SU-DHL-6 (cell line): ENCODE data around the gene ATP6V0D1.

Experiments
- H2AFZ ChIP-seq: fragments of 200-600 bp; sonication (generic); 2 replicates; pipeline ENCODE4 v1.6.1; 2014; ENCODE audit warnings: low read depth, mild to moderate bottlenecking, moderate library complexity, mixed read lengths, antibody characterized with exemption, low read length; ENCODE audit not compliant: severe bottlenecking
- H3F3A ChIP-seq: fragments of 200-600 bp; shearing (Covaris generic); 2 replicates; pipeline ENCODE4 v1.6.0; 2016; ENCODE audit warnings: antibody characterized with exemption, mild to moderate bottlenecking; ENCODE audit not compliant: insufficient read depth
- H3K27ac ChIP-seq: fragments of 200-600 bp; sonication (generic); 2 replicates; pipeline ENCODE4 v1.5.1; 2016; ENCODE audit warnings: low read depth, mild to moderate bottlenecking, low read length, moderate library complexity, mixed read lengths
- H3K27me3 ChIP-seq: fragments of 200-600 bp; sonication (generic), shearing (Covaris generic); 2 replicates; pipeline ENCODE4 v1.6.0; 2014; ENCODE audit warnings: mild to moderate bottlenecking, low read length
- H3K36me3 ChIP-seq: fragments of 200-600 bp; sonication (generic); 2 replicates; pipeline ENCODE4 v1.6.1; 2014; ENCODE audit warnings: mild to moderate bottlenecking, low read length, mixed read lengths
- H3K4me2 ChIP-seq: fragments of 300-600, 200-600 bp; shearing (Covaris generic), sonication (generic); 2 replicates; pipeline ENCODE4 v1.6.0; 2014; ENCODE audit warnings: low read length, low read depth, mild to moderate bottlenecking; ENCODE audit not compliant: poor library complexity, severe bottlenecking
- H3K4me3 ChIP-seq: fragments of 200-600 bp; sonication (generic); 2 replicates; pipeline ENCODE4 v1.5.1; 2014; ENCODE audit warnings: antibody characterized with exemption, low read length, mild to moderate bottlenecking, mixed read lengths; ENCODE audit not compliant: insufficient read depth, poor library complexity, severe bottlenecking
- H3K79me2 ChIP-seq: fragments of 200-600 bp; sonication (generic); 2 replicates; pipeline ENCODE4 v1.6.1; 2014; ENCODE audit warnings: mild to moderate bottlenecking, low read length, moderate library complexity; ENCODE audit not compliant: insufficient read depth
- H3K9ac ChIP-seq: fragments of 200-600 bp; sonication (generic); 2 replicates; pipeline ENCODE4 v1.7.0; 2014; ENCODE audit warnings: mild to moderate bottlenecking, low read length
- H3K9me2 ChIP-seq: fragments of 200-600 bp; sonication (generic); replicated peaks from 2 replicates; pipeline ENCODE4 v1.6.1; 2014; ENCODE audit warnings: low read length; ENCODE audit not compliant: insufficient read depth
- H3K9me3 ChIP-seq: fragments of 200-600 bp; sonication (generic); 2 replicates; pipeline ENCODE4 v1.6.1; 2014; ENCODE audit warnings: low read length, mixed read lengths; ENCODE audit not compliant: insufficient read depth
- H4K20me1 ChIP-seq: fragments of 200-600 bp; sonication (generic); 2 replicates; pipeline ENCODE4 v1.6.1; 2014; ENCODE audit warnings: low read depth, mild to moderate bottlenecking, antibody characterized with exemption, low read length, moderate library complexity, mixed read lengths
- CTCF ChIP-seq: fragments of 200-600 bp; sonication (generic); IDR thresholded peaks from one replicate; pipeline ENCODE4 v1.5.1; 2017; ENCODE audit warnings: antibody characterized with exemption, mild to moderate bottlenecking, low read length, moderate library complexity; ENCODE audit not compliant: insufficient read depth, poor library complexity, severe bottlenecking
- EZH2phosphoT487 ChIP-seq: fragments of 200-600 bp; sonication (generic), shearing (Covaris generic); conservative IDR thresholded peaks from 2 replicates; pipeline ENCODE4 v1.6.1; 2018; ENCODE audit warnings: mild to moderate bottlenecking, antibody characterized with exemption, low read length, moderate library complexity, mixed read lengths

Gene ATP6V0D1

DNA sequence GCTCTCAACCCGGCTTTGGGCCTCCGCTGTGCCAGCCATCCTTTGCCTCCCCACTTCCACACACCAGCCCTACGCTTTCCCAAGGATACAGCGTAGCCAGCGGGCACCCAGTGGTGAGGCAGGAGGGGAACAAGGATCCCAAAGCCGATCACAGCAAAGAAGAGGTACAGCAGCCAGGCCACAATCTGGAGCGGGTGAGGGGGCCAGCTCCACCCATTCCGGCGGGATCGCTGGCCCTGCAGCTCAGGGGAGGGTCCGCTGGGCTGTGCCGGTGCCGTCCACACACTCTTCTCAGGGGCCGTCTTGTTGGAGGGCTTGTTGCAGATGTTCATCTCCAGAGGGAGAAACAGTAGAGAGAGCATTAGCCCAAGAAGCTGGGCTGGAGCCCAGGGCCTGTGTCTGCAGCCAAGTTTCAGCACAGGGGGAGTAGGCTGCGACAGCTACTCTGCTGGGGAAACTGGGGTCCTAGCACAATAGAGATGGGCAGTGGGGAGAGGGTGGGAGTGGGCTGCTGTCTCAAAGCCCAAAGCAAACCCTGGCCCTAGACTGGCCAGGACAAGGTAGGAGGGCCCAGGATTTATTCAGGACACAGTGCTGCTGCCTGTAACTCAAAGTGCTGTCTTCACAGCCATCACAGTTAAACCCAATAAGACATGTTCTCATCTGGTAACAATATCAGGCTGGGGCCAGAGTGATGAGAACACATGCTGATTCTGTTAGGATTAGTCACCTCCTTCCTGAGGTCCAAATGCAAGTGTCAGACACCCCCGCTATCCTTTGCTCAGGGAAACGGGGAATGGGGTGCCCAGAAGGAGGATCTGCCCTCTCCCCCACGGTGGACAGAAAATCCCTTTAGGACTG is 74.6 kb downstream of the ATP6V0D1 start:
- no peaks in the 10 kb centered on the region for H3K36me3 ChIP-seq
- TF ChIP-seq EZH2phosphoT487 (no peak), CTCF (no peak)
- no peaks in the 10 kb centered on the region for H4K20me1 ChIP-seq
- H3K9me3 ChIP-seq: no peaks in the 10 kb centered on the region
- no peaks in the 10 kb centered on the region for H3K27me3 ChIP-seq
- no peak overlapping the region for H2AFZ ChIP-seq
- no peaks in the 10 kb centered on the region for H3K9me2 ChIP-seq
- H3K4me2 ChIP-seq: no peak overlapping the region
- H3K4me3 ChIP-seq: no peak overlapping the region
- no peaks in the 10 kb centered on the region for H3K79me2 ChIP-seq
- H3K9ac ChIP-seq: no peak overlapping the region
- no peak overlapping the region for H3K27ac ChIP-seq
- H3F3A ChIP-seq: no peaks in the 10 kb centered on the region

DNA sequence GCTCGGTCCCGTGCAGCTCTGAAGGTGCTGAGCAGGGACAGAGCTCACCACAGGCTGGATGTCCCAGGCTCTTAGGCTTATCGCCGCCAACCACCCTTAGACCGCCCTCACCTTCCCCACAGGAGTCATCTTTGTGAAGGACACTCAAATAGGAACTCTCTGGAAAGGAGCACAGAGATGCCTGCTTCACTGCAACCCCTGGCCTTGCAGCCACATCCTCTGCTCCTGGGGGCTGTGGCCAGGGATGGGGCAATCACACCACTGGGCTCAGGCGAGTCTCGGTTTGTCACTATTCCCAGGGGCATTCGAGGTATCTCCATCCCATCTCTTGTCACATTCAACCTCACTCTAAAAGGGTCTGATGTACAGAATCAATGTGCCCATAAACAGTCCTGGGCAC is 75.6 kb downstream of the ATP6V0D1 start:
- Histone ChIP-seq H2AFZ (no peak overlapping the region), H3K27ac (no peak overlapping the region)

DNA sequence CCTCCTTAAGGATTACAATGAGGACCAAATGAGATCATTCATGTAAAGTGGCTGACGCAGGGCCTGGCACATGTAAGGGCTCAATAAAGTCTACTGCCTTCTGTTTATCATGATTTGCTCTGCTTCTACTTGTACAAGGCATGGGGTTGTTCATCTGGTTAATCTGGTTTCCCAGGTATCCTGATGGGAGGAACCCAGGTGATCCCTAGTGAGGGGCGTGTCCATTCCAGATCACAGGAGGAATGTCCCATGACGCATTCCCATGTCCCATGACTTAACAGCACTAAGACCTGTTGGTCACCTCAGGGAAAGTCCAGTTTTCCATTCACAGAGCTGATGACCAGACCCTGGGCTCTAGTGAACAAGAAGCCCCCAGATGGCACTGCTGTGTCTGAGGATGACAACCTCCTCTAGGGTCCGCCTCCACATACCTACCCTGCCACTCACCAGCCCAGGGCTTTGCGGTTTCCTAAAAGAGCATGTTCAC is 76.2 kb downstream of the ATP6V0D1 start:
- H3K36me3 ChIP-seq: no peaks in the 10 kb centered on the region
- no peaks in the 10 kb centered on the region for H4K20me1 ChIP-seq
- no peak overlapping the region for H3K9ac ChIP-seq
- no peak overlapping the region for H3K27ac ChIP-seq
- H3K9me3 ChIP-seq: no peaks in the 10 kb centered on the region
- no peaks in the 10 kb centered on the region for H3K79me2 ChIP-seq
- no peaks in the 10 kb centered on the region for H3K9me2 ChIP-seq
- H3K27me3 ChIP-seq: no peaks in the 10 kb centered on the region
- no peak overlapping the region for H3K4me3 ChIP-seq
- H2AFZ ChIP-seq: no peak overlapping the region
- no peaks in the 10 kb centered on the region for H3F3A ChIP-seq
- TF ChIP-seq EZH2phosphoT487: no peak
- no peak for TF ChIP-seq CTCF
- H3K4me2 ChIP-seq: no peak overlapping the region

More for the DNA sequence above, 75.6 kb downstream of the ATP6V0D1 start:
- Histone ChIP-seq H3K79me2 (no peaks in the 10 kb centered on the region), H3K9me2 (no peaks in the 10 kb centered on the region), H3K9me3 (no peaks in the 10 kb centered on the region), H3K9ac (no peak overlapping the region), H3K36me3 (no peaks in the 10 kb centered on the region), H3K4me2 (no peak overlapping the region), H3F3A (no peaks in the 10 kb centered on the region), H3K4me3 (no peak overlapping the region), H4K20me1 (no peaks in the 10 kb centered on the region), H3K27me3 (no peaks in the 10 kb centered on the region)
- TF ChIP-seq CTCF (no peak), EZH2phosphoT487 (no peak)
